NOMO-1 (cell line): Measurements from ENCODE around the gene FCGR3B.
A peak's percentile ranks its signal among the peaks of the same experiment; 100 is the strongest.
"Not testable (repeated sequence)": the region's sequence is repeated elsewhere in the genome, so short reads cannot be mapped to it uniquely, and the experiment has no call there.

ENCODE experiments used
- DNase-seq, 2 experiments: peaks; one replicate each; lab custom pipeline; 2025; ENCODE audit not compliant: unreplicated experiment in 2 of 2; lab: John Stamatoyannopoulos, UW

Gene FCGR3B

DNA sequence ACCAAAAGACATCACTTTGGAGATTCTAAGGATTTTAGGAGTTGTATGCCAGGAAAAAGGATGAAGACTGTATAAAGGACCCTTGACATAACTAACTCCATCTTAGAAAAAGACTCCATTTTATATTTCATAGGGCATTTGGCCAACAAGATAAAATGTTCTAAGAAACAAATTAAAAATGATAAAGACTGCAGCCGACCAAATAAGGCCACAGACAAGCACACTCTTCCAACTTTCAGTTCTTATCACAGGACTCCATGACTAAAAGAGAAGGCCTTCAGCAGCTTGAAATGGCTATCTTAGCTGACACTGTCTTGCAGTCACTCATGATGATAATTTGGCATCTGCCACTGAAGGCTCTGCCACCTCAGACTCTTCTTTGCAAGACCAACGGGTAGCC is 8.2 kb upstream of the FCGR3B start:
- DNase-seq: not testable (repeated sequence)

DNA sequence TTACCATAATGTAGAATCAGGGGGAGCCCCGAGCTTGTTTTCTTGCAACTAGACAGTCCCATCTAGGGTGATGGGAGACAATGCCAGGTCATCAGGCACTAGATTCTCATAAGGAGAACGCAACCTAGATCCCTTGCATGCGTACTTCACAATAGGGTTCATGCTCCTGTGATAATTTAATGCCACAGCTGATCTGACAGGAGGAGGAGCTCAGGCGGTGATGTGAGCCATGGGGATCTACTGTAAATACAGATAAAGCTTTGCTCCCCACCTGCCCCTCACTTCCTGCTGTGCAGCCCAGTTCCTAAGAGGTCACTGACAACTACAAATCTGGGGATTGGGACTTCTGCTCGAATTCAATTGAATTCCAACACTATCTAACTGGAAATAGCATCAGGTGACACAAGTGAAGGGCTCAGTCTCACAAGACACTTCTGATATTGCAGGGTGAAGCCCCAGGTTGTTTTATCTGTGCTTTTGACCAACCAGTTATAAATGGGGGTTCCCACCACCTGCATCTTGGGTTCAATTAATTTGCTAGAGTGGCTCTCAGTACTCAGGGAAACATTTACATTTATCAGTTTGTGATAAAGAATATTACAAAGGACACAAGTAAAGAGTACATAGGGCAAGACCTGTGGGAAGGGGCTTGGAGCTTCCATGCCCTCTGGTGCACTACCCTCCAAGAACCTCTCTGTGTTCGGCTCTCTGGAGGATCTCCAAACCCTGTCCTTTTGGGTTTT is 7.4 kb upstream of the FCGR3B start:
- not testable (repeated sequence) for DNase-seq

GRCh38 chr1:161636976-161637375 is 6.0 kb upstream of the FCGR3B start:
- DNase-seq: not testable (repeated sequence)

- not testable (repeated sequence) for DNase-seq
Observed at GRCh38 chr1:161636189-161636782, 5.3 kb upstream of the FCGR3B start.

DNA sequence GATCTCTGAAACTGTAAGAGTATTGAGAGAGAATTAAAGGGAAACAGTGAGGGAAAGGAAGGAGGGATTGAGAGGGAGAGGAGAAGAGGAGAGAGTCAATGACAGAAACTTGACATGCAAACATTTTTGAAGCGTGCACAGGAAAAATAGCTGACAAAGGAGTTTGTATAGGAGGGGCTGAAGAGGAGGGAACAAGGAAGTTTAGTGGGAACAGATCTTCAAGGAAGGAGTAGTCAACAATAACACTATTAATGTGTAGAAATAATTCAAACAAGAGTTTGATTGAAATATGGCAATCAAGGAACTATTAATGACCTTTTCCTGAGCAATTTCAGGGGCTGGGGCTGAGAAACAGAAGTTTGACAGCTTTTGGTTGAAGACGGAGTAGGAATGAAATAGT is 4.0 kb upstream of the FCGR3B start:
- not testable (repeated sequence) for DNase-seq

- DNase-seq: not testable (repeated sequence)
Observed at GRCh38 chr1:161630128-161630742, 741 bp downstream of the FCGR3B start.

DNA sequence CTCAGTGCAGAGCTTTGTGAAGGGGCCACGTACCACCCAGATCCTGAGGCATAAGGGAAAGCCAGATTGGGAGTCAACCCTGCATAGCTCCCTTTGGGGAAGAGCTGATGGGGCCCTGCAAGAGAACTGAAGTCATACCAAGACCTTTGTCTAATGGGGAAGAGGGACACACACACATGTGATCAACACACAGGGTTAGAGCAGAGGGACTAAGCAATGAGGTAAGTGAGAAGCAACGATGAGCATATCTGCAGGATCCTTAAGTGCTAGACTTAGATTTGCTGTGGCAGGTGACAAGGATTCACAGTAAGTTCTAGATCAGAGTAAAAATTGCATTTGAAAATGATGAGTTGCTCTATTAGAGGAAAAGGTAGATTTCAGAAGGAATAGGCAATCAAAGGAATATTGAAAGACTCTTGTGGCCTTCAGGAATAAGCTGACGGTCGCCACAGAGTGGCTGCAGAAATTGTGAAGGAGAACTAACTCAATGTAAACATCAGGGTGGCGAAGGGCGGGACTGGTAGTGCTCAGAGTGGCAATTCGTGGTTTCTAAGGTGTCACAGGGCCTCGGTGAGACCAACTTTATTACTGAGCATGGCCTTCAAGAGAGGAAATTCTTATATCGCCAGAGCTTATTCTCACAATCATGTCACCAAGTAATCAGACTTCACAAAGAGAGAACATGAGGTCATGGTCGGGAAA is 4.4 kb downstream of the FCGR3B start:
- not testable (repeated sequence) for DNase-seq

GRCh38 chr1:161624605-161625004 is 6.4 kb downstream of the FCGR3B start:
- not testable (repeated sequence) for DNase-seq

- DNase-seq: not testable (repeated sequence)
Observed at GRCh38 chr1:161623401-161624051, 7.5 kb downstream of the FCGR3B start.

DNA sequence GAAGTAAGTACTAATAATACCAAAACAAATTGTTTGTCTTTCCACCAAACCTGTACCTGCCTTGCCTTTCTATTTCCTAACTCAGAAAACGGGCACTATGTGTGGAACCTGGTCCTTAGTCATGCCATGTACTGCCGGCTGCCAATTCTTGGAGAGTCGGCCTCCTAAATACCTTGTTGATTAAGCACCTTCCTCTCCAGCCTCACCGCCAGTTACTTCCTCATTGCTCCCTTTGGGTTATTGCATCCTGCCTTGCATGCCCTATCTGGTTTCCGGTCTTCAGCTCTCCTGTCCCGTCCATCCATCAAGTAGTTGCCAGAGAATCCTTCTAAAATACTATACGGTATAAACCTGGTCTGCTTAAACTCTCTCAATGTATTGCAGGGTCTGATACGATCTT is 8.9 kb downstream of the FCGR3B start:
- DNase-seq: not testable (repeated sequence)

GRCh38 chr1:161621181-161622000 is 9.6 kb downstream of the FCGR3B start:
- peak; percentile 59 to 63 for DNase-seq

DNA sequence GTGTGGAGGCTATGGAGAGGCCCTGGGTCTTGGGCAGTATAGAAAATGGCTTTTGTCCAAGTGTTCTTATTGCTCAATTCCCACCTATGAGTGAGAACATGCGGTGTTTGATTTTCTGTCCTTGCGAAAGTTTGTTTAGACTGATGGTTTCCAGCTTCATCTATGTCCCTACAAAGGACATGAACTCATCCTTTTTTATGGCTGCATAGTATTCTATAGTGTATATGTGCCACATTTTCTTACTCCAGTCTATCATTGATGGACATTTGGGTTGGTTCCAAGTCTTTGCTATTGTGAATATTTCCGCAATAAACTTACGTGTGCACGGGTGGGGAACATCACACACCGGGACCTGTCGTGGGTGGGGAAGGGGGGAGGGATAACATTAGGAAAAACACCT is 10.6 kb downstream of the FCGR3B start:
- DNase-seq: not testable (repeated sequence)

DNA sequence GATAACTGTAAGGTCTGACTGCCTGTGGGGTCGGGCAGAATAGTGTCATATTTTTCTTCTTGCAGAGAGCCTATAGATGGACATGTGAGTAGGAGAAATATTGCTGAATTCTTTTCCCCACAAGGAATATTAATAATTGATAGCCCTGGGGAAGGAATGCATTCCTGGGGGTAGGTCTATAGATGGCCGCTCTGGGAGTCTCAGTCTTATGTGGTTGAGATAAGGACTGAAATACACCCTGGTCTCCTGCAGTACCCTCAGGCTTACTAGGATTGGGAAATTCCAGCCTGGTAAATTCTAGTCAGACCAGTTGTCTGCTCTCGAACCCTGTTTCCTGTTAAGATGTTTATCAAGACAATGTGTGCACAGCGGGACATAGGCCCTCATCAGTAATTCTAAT is 12.5 kb downstream of the FCGR3B start:
- not testable (repeated sequence) for DNase-seq

- not testable (repeated sequence) for DNase-seq
Observed at GRCh38 chr1:161616417-161616816, 14.6 kb downstream of the FCGR3B start.

DNA sequence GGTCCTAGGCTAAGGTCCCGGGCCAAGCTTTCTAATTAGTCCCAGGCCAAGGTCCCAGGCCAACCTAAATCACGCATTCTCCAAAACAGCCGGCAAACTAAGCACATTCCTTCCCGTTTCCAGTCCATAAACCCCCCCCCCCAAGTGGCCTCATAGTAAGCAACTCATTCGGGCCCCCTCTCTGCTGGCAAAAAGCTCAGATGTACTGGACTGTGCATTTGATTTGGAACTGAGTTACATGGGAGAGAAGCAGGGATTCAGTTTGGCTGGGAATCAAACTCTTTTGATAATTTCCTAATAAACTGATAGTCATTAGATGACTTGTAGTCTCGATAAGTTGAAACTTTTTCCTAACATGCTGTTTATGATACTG is 17.8 kb downstream of the FCGR3B start:
- DNase-seq: not testable (repeated sequence)

DNA sequence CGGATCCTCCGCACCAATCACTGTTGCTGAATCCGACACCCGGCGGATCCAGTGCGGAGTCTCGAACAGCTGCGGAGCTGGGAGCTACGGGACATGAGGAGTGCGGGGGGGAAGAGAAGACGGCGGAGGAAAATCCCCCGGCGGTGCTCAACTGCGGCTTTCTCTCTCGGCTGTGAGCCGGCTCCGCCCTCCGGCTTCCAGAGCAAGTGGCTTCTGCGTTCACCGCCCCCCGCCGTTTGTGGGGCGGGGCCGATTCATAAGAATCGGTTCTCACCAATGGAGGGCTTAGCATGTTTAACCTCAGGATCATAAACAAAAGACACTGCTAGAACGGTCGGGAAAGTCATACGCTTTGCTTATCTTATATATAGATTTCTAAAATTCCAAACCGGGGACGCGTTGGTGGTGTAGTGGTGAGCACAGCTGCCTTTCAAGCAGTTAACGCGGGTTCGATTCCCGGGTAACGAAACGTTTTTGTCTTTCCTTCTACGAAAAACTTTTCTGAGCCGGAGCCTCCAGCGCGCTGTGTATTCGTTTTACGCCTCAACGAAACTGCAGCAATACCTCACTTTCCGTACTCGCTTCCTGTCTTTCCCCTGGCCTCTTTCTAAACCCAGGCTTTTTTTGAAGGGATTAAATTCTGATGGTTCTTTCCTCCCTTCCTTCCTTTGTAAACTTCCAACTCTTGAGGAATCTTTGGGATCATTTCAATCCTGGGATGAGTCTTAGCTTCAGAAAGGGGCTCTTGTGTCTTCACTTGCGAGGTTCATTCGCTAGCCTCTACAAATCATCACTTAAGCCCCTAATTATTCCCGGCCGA is 18.4 kb downstream of the FCGR3B start:
- peak; percentile 95 to 96 for DNase-seq

DNA sequence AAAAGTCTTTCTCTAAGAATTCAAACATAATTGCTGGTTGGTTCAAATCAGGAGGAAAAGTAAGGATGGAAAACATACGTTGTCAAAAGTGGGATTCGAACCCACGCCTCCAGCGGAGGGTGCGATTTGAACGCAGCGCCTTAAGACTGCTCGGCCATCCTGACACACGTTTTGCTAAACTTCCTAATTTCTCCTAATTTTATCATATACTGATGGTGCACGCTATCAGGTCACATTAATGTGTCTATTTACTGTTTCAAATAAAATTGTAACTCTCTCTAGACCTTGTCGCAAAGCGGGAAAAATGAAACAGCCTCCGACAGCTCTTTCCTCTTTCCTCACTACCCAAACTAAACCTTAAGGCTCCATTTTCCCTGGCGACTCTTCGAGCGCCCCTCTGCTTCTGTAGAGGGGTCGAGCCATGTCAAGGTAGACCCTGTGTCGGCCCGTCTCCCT is 19.1 kb downstream of the FCGR3B start:
- peak in 1 of 2 experiments; percentile 60 for DNase-seq

- DNase-seq: not testable (repeated sequence)
Observed at GRCh38 chr1:161610198-161610597, 20.8 kb downstream of the FCGR3B start.
